GM23248 (cell line): ENCODE measurements around the gene CD80. TPM values are rescaled to one million over a fixed set of nuclear protein-coding genes. Genes with fewer than 3 reads are reported as not detected.

Experiments
- DNase-seq: peaks from one replicate; pipeline ENCODE4 v3.0.0-alpha.2; 2015
- H2AFZ ChIP-seq: fragments of 200-600 bp; sonication (generic); 2 replicates; pipeline ENCODE4 v1.6.1; 2016; ENCODE audit warnings: antibody characterized with exemption
- H3F3A ChIP-seq: fragments of 200-600 bp; sonication (generic); 2 replicates; pipeline ENCODE4 v1.6.1; 2016; ENCODE audit warnings: mild to moderate bottlenecking, antibody characterized with exemption, mixed run types; ENCODE audit not compliant: insufficient read depth
- H3K27ac ChIP-seq: fragments of 200-600 bp; sonication (generic); 2 replicates; pipeline ENCODE4 v1.5.1; 2016; ENCODE audit warnings: mild to moderate bottlenecking
- H3K27me3 ChIP-seq: fragments of 200-600 bp; sonication (generic); replicated peaks from 2 replicates; pipeline ENCODE4 v1.6.1; 2016; ENCODE audit warnings: mild to moderate bottlenecking; ENCODE audit not compliant: insufficient read depth
- H3K36me3 ChIP-seq: fragments of 200-600 bp; sonication (generic); 2 replicates; pipeline ENCODE4 v1.6.1; 2016; ENCODE audit warnings: low read depth, mild to moderate bottlenecking
- H3K4me1 ChIP-seq: fragments of 200-600 bp; sonication (generic); 2 replicates; pipeline ENCODE4 v1.6.1; 2016; ENCODE audit warnings: mild to moderate bottlenecking; ENCODE audit not compliant: insufficient read depth
- H3K4me2 ChIP-seq: fragments of 200-600 bp; sonication (generic); one replicate; pipeline ENCODE4 v1.6.1; 2016; ENCODE audit warnings: mild to moderate bottlenecking; ENCODE audit not compliant: unreplicated experiment
- H3K4me3 ChIP-seq: fragments of 200-600 bp; sonication (generic); 2 replicates; pipeline ENCODE4 v1.5.1; 2016; ENCODE audit warnings: mild to moderate bottlenecking
- H3K79me2 ChIP-seq: fragments of 200-600 bp; sonication (generic); 2 replicates; pipeline ENCODE4 v1.6.1; 2016; ENCODE audit warnings: mild to moderate bottlenecking; ENCODE audit not compliant: insufficient read depth
- H3K9ac ChIP-seq: fragments of 200-600 bp; sonication (generic); 2 replicates; pipeline ENCODE4 v1.6.1; 2016; ENCODE audit warnings: mild to moderate bottlenecking
- H3K9me2 ChIP-seq: fragments of 200-600 bp; sonication (generic); 2 replicates; pipeline ENCODE4 v1.6.1; 2016; ENCODE audit warnings: mixed run types, mild to moderate bottlenecking, moderate library complexity; ENCODE audit not compliant: insufficient read depth
- H3K9me3 ChIP-seq: fragments of 200-600 bp; sonication (generic); one replicate; pipeline ENCODE4 v1.6.1; 2017; ENCODE audit warnings: low read depth
- H4K20me1 ChIP-seq: fragments of 200-600 bp; sonication (generic); 2 replicates; pipeline ENCODE4 v1.6.0; 2016; ENCODE audit not compliant: insufficient read depth
- EZH2 ChIP-seq: fragments of 200-600 bp; sonication (generic); IDR thresholded peaks from 2 replicates; pipeline ENCODE4 v1.6.1; 2018; ENCODE audit warnings: antibody characterized with exemption, mild to moderate bottlenecking; ENCODE audit not compliant: insufficient read depth, poor library complexity, severe bottlenecking
- EZH2phosphoT487 ChIP-seq: fragments of 200-600 bp; sonication (generic); IDR thresholded peaks from 2 replicates; pipeline ENCODE4 v1.6.1; 2018; ENCODE audit warnings: antibody characterized with exemption, moderate library complexity, mild to moderate bottlenecking, low read depth; ENCODE audit not compliant: insufficient read depth
- WGBS, 2 experiments: methylation state at CpG; one replicate each; pipeline ENCODE4 v1.1.6; 2015 to 2017; ENCODE audit warnings: low lambda C conversion rate in 2 of 2, low coverage in 1 of 2; ENCODE audit errors: missing lambda C conversion rate in 2 of 2; 5-methylcytosine and 5-hydroxymethylcytosine counted together
- in situ Hi-C: fragments of 300-500 bp; cut with MboI; formaldehyde crosslinking; loops from 2 replicates; pipeline ENCODE4 v1.15.0; 2020
- polyA plus RNA-seq: library from polyadenylated mRNA; unstranded; fragments of >200 nt; fragmentation: Nextera tagmentation; extraction: Ambion mirVana; gene quantifications from 2 replicates; pipeline ENCODE4 v1.2.1, GENCODE V29; 2016
- total RNA-seq: library from RNA; depleted of rRNA; stranded (reverse); fragments of >200 nt; shearing (Covaris generic); gene quantifications from 2 replicates; pipeline ENCODE4 v1.2.3, GENCODE V29; 2014; rRNA removed

CD80 gene
- total and polyA plus RNA-seq, 2 experiments from 2014 or later, result not detected

DNA sequence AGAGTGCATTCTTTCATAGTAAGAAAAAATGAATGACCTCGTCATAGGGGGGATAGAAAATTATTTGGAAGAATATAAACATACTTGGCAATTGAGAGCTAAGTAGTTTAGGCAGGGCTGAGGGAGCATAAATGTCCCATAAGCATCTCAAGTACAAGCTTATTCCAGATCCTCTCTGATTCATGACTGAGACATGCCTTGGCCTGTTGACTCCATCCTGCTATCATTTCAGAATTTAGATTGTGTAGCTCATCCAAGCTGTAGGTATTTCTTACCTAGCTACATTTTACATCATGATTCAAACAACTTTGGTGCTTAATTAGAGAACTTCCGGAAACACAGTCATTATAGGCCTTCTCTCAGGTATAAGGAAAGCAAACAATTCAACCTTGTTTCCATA, 78.3 kb downstream of the CD80 start:
- H3K27me3 ChIP-seq, result no peaks in the 10 kb centered on the region
- H3F3A ChIP-seq, result no peaks in the 10 kb centered on the region
- TF ChIP-seq EZH2phosphoT487, result no peak
- no peak for TF ChIP-seq EZH2
- H3K27ac ChIP-seq, result no peak overlapping the region
- no peak overlapping the region for H3K9ac ChIP-seq
- no peaks in the 10 kb centered on the region for H3K4me1 ChIP-seq
- no peak overlapping the region for H3K4me3 ChIP-seq
- peak; percentile 20 for DNase-seq
- in situ Hi-C loops, result no loop called here
- no peaks in the 10 kb centered on the region for H3K9me2 ChIP-seq
- peaks cover 14% of the 10 kb centered on the region; the same call in 1 of the 2 replicates for H3K36me3 ChIP-seq
- H3K79me2 ChIP-seq, result no peaks in the 10 kb centered on the region
- no peaks in the 10 kb centered on the region for H4K20me1 ChIP-seq
- H3K9me3 ChIP-seq, result no peaks in the 10 kb centered on the region
- no peak overlapping the region for H2AFZ ChIP-seq
- no peak overlapping the region for H3K4me2 ChIP-seq
- 94 to 98% methylated on average over 2 of the region's 2 CpGs for WGBS, 2 experiments

Other genes with a start within 250 kb of the CD80 start
- gene TMEM39A, start 96.0 kb downstream of the CD80 start, total RNA-seq, result 78.8 and 105 TPM in 2 replicates
- gene TMEM39A, start 96.0 kb downstream of the CD80 start, polyA plus RNA-seq, result 37.9 and 41.1 TPM in 2 replicates
- gene POGLUT1, start 90.7 kb downstream of the CD80 start, total RNA-seq, result 10.9 and 20.8 TPM in 2 replicates
- 18.7 and 24.5 TPM in 2 replicates for gene POGLUT1, start 90.7 kb downstream of the CD80 start, polyA plus RNA-seq
- gene TIMMDC1, start 61.1 kb downstream of the CD80 start, total RNA-seq, result 45.3 and 54.3 TPM in 2 replicates
- 160 and 163 TPM in 2 replicates for gene TIMMDC1, start 61.1 kb downstream of the CD80 start, polyA plus RNA-seq
- gene ADPRH, start 19.9 kb upstream of the CD80 start, total RNA-seq, result 2.1 and 6.6 TPM in 2 replicates
- 1.7 and 2.3 TPM in 2 replicates for gene ADPRH, start 19.9 kb upstream of the CD80 start, polyA plus RNA-seq
- not detected in 2 replicates for gene PLA1A, start 38.3 kb upstream of the CD80 start, total RNA-seq
- gene PLA1A, start 38.3 kb upstream of the CD80 start, polyA plus RNA-seq, result not detected in 2 replicates
- not detected in 2 replicates for gene POPDC2, start 101.0 kb upstream of the CD80 start, total RNA-seq
- 0.74 and 1.2 TPM in 2 replicates for gene POPDC2, start 101.0 kb upstream of the CD80 start, polyA plus RNA-seq
- 7.0 and 27.7 TPM in 2 replicates for gene COX17, start 117.8 kb upstream of the CD80 start, total RNA-seq
- gene COX17, start 117.8 kb upstream of the CD80 start, polyA plus RNA-seq, result 53.3 and 56.7 TPM in 2 replicates
- gene CFAP91, start 143.4 kb upstream of the CD80 start, total RNA-seq, result not detected in 2 replicates
- not detected in 2 replicates for gene CFAP91, start 143.4 kb upstream of the CD80 start, polyA plus RNA-seq
- not detected in 2 replicates for gene NR1I2, start 222.5 kb upstream of the CD80 start, total RNA-seq
- 0.06 TPM in 1 of 2 replicates, not detected in the other for gene NR1I2, start 222.5 kb upstream of the CD80 start, polyA plus RNA-seq